ENCODE measurements around the gene NCKAP5.

DNA sequence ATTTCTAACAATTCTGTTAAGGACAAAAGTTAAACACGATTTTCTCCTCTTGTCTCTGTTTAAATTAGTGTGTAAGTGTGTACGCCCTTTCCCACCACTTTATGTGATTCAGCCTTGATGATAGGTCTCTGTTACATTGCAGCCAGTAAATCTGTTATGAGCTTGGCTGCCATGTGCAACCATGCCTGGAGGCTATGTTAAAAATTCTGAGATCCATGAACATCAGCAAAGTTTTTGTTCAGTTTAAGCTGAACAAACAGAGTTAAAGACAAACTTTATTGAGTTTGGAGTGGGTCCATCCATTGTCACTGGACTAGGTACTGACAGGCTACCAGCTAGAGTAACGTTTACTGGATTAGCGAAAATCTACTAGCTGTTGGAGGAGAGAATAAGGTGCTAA lies 110.4 kb downstream of the NCKAP5 start:
- TF ChIP-seq EP300 (IDR thresholded peaks at IDR 0.05) = no peak
- TF ChIP-seq, protein P1, sequence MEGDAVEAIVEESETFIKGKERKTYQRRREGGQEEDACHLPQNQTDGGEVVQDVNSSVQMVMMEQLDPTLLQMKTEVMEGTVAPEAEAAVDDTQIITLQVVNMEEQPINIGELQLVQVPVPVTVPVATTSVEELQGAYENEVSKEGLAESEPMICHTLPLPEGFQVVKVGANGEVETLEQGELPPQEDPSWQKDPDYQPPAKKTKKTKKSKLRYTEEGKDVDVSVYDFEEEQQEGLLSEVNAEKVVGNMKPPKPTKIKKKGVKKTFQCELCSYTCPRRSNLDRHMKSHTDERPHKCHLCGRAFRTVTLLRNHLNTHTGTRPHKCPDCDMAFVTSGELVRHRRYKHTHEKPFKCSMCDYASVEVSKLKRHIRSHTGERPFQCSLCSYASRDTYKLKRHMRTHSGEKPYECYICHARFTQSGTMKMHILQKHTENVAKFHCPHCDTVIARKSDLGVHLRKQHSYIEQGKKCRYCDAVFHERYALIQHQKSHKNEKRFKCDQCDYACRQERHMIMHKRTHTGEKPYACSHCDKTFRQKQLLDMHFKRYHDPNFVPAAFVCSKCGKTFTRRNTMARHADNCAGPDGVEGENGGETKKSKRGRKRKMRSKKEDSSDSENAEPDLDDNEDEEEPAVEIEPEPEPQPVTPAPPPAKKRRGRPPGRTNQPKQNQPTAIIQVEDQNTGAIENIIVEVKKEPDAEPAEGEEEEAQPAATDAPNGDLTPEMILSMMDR (IDR thresholded peaks at IDR 0.05) = no peak
- no peak for TF ChIP-seq POLR2A (IDR thresholded peaks at IDR 0.05)

Measured in upper lobe of left lung (tissue), 4 donors.